Liver (tissue), 3 donors: ENCODE data around the gene MTHFSD.

Experiments used
- FOXA1 ChIP-seq: IDR thresholded peaks from 2 replicates; pipeline ENCODE4 v1.6.1; 2016; ENCODE audit warnings: antibody characterized with exemption
- HNF4A ChIP-seq, 2 donors: conservative IDR thresholded peaks; 2 replicates each; pipeline ENCODE4 v1.6.1; 2016; ENCODE audit warnings: antibody characterized with exemption in 2 of 2, mild to moderate bottlenecking in 2 of 2
- JUND ChIP-seq, 2 donors: IDR thresholded peaks; 2 replicates each; pipeline ENCODE4 v1.6.1; 2016; ENCODE audit warnings: antibody characterized with exemption in 2 of 2
- RAD21 ChIP-seq, 2 donors: IDR thresholded peaks; 2 replicates each; pipeline ENCODE4 v1.6.1; 2016; ENCODE audit warnings: antibody characterized with exemption in 2 of 2, mild to moderate bottlenecking in 2 of 2
- TAF1 ChIP-seq: conservative IDR thresholded peaks from 2 replicates; pipeline ENCODE4 v1.6.1; 2016; ENCODE audit warnings: antibody characterized with exemption, mild to moderate bottlenecking
- TF ChIP-seq, protein P1 (sequence below): fragments of 150-350 bp; IDR thresholded peaks from 2 replicates; pipeline ENCODE4 v1.5.1; 2017; ENCODE audit warnings: improper control_type of control experiment, low read depth, low read length; ENCODE audit not compliant: missing input control
- TF ChIP-seq, protein P2 (sequence below): IDR thresholded peaks from 2 replicates; pipeline ENCODE4 v1.6.1; 2016; ENCODE audit warnings: antibody characterized with exemption
- TF ChIP-seq, protein P3 (sequence below): IDR thresholded peaks from 2 replicates; pipeline ENCODE4 v1.6.1; 2016; ENCODE audit warnings: antibody characterized with exemption
- TF ChIP-seq, protein P4 (sequence below): IDR thresholded peaks from 2 replicates; pipeline ENCODE4 v1.6.1; 2016; ENCODE audit warnings: antibody characterized with exemption, mild to moderate bottlenecking
- TF ChIP-seq, protein P5 (sequence below): IDR thresholded peaks from 2 replicates; pipeline ENCODE4 v1.6.1; 2016; ENCODE audit warnings: antibody characterized with exemption
- donor health status: healthy.
- donor health status: healthy.

DNA sequence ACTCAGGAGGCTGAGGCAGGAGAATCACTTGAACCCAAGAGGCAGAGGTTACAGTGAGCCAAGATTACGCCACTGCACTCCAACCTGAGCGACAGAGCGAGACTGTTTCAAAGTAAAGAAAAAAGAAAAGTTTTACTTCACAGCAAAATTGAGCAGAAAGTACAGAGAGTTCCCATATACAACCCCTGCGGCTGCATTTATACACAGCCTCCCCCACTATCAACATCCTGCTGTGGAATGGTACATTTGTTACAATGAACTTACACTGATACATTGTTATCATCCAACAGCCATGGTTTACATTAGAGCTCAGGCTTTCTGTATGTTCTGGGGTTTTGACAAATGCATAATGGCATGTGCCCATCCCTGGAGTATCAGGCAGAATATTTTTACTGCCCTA lies 2.6 kb upstream of the MTHFSD start:
- TF ChIP-seq, protein P1, sequence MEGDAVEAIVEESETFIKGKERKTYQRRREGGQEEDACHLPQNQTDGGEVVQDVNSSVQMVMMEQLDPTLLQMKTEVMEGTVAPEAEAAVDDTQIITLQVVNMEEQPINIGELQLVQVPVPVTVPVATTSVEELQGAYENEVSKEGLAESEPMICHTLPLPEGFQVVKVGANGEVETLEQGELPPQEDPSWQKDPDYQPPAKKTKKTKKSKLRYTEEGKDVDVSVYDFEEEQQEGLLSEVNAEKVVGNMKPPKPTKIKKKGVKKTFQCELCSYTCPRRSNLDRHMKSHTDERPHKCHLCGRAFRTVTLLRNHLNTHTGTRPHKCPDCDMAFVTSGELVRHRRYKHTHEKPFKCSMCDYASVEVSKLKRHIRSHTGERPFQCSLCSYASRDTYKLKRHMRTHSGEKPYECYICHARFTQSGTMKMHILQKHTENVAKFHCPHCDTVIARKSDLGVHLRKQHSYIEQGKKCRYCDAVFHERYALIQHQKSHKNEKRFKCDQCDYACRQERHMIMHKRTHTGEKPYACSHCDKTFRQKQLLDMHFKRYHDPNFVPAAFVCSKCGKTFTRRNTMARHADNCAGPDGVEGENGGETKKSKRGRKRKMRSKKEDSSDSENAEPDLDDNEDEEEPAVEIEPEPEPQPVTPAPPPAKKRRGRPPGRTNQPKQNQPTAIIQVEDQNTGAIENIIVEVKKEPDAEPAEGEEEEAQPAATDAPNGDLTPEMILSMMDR: no peak
- TF ChIP-seq, protein P2, sequence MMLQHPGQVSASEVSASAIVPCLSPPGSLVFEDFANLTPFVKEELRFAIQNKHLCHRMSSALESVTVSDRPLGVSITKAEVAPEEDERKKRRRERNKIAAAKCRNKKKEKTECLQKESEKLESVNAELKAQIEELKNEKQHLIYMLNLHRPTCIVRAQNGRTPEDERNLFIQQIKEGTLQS: no peak
- no peak for TF ChIP-seq FOXA1
- TF ChIP-seq RAD21 (IDR thresholded peaks at IDR 0.05): no peak
- TF ChIP-seq HNF4A (conservative IDR thresholded peaks at IDR 0.05): no peak
- TF ChIP-seq TAF1: no peak
- TF ChIP-seq, protein P3, sequence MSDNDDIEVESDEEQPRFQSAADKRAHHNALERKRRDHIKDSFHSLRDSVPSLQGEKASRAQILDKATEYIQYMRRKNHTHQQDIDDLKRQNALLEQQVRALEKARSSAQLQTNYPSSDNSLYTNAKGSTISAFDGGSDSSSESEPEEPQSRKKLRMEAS: no peak
- TF ChIP-seq, protein P4, sequence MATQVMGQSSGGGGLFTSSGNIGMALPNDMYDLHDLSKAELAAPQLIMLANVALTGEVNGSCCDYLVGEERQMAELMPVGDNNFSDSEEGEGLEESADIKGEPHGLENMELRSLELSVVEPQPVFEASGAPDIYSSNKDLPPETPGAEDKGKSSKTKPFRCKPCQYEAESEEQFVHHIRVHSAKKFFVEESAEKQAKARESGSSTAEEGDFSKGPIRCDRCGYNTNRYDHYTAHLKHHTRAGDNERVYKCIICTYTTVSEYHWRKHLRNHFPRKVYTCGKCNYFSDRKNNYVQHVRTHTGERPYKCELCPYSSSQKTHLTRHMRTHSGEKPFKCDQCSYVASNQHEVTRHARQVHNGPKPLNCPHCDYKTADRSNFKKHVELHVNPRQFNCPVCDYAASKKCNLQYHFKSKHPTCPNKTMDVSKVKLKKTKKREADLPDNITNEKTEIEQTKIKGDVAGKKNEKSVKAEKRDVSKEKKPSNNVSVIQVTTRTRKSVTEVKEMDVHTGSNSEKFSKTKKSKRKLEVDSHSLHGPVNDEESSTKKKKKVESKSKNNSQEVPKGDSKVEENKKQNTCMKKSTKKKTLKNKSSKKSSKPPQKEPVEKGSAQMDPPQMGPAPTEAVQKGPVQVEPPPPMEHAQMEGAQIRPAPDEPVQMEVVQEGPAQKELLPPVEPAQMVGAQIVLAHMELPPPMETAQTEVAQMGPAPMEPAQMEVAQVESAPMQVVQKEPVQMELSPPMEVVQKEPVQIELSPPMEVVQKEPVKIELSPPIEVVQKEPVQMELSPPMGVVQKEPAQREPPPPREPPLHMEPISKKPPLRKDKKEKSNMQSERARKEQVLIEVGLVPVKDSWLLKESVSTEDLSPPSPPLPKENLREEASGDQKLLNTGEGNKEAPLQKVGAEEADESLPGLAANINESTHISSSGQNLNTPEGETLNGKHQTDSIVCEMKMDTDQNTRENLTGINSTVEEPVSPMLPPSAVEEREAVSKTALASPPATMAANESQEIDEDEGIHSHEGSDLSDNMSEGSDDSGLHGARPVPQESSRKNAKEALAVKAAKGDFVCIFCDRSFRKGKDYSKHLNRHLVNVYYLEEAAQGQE: no peak
- TF ChIP-seq, protein P5, sequence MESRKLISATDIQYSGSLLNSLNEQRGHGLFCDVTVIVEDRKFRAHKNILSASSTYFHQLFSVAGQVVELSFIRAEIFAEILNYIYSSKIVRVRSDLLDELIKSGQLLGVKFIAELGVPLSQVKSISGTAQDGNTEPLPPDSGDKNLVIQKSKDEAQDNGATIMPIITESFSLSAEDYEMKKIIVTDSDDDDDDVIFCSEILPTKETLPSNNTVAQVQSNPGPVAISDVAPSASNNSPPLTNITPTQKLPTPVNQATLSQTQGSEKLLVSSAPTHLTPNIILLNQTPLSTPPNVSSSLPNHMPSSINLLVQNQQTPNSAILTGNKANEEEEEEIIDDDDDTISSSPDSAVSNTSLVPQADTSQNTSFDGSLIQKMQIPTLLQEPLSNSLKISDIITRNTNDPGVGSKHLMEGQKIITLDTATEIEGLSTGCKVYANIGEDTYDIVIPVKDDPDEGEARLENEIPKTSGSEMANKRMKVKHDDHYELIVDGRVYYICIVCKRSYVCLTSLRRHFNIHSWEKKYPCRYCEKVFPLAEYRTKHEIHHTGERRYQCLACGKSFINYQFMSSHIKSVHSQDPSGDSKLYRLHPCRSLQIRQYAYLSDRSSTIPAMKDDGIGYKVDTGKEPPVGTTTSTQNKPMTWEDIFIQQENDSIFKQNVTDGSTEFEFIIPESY: no peak
- TF ChIP-seq JUND (IDR thresholded peaks at IDR 0.05): no peak
